K562 (cell line): ENCODE data around the gene ROBO1. TPM values are rescaled to one million over a fixed set of nuclear protein-coding genes. Genes with fewer than 3 reads are reported as not detected.

Experiments
- ATAC-seq: fragments of 200-7000 bp; cut with Tn5 transposase; 3 replicates; pipeline ENCODE4 v1.9.1; 2020; ENCODE audit warnings: moderate library complexity
- BruUV-seq: library from RNA; stranded (reverse); fragments of 400-500 nt; replicated peaks from 2 replicates; lab custom pipeline; 2021; lab: Mats Ljungman, UMichigan
- CTCF ChIA-PET: fragments of 300-600 bp; formaldehyde crosslinking; extraction: SDS; loops from one replicate; lab custom pipeline; 2021; ENCODE audit warnings: low intra/inter-chr PET ratio; lab: Yijun Ruan, JAX
- POLR2A ChIA-PET: fragments of 300-600, 350-650 bp; sonication (Branson Sonifier 250); formaldehyde crosslinking; extraction: SDS; loops from one replicate; lab custom pipeline; 2021; ENCODE audit warnings: antibody characterized with exemption, inconsistent platforms; lab: Yijun Ruan, JAX
- DNase-seq, 4 experiments: peaks; one replicate each; pipeline versions ENCODE4 v3.0.0 to v3.0.0-alpha.2; 2011 to 2018; ENCODE audit warnings: low spot score in 3 of 4, mixed read lengths in 3 of 4; ENCODE audit errors: extremely low read depth in 1 of 4
- FAIRE-seq: peaks from 2 replicates; lab custom pipeline; 2011; peaks lifted over from hg19 to GRCh38; lab: Jason Lieb, UNC
- H2AFZ ChIP-seq: 2 replicates; pipeline ENCODE4 v1.6.0; 2011; ENCODE audit warnings: low read depth, low read length, control low read depth, inconsistent platforms
- H3K27ac ChIP-seq: fragments of 200-600 bp; 3 replicates; pipeline ENCODE4 v1.8.0; 2011; ENCODE audit warnings: low read depth, mild to moderate bottlenecking, control low read depth, inconsistent platforms, low read length, moderate library complexity, mixed read lengths; ENCODE audit errors: extremely low read depth
- H3K27me3 ChIP-seq, 2 experiments: fragments of 300-600 bp in 1 of 2; 2 replicates in 1 of 2; 3 replicates in 1 of 2; pipeline versions ENCODE4 v1.6.0 to v1.8.0; 2011; ENCODE audit warnings: inconsistent platforms in 2 of 2, low read length in 2 of 2, mild to moderate bottlenecking in 1 of 2, mixed read lengths in 1 of 2, moderate library complexity in 1 of 2; ENCODE audit not compliant: control insufficient read depth in 2 of 2, insufficient read depth in 2 of 2
- H3K36me3 ChIP-seq: fragments of 300-600 bp; 3 replicates; pipeline ENCODE4 v1.8.0; 2011; ENCODE audit warnings: mild to moderate bottlenecking, low read length, inconsistent platforms; ENCODE audit not compliant: control insufficient read depth, insufficient read depth
- H3K4me1 ChIP-seq, 2 experiments: fragments of 200-600 bp in 1 of 2; replicated peaks in 1 of 2; 2 replicates in 1 of 2; 3 replicates in 1 of 2; pipeline versions ENCODE4 v1.5.1 to v1.8.0; 2011; ENCODE audit warnings: inconsistent platforms in 2 of 2, low read length in 2 of 2, mild to moderate bottlenecking in 1 of 2, mixed read lengths in 1 of 2, moderate library complexity in 1 of 2; ENCODE audit not compliant: control insufficient read depth in 2 of 2, insufficient read depth in 2 of 2
- H3K4me2 ChIP-seq: 2 replicates; pipeline ENCODE4 v1.6.1; 2011; ENCODE audit warnings: low read length, control low read depth, inconsistent platforms, mixed read lengths; ENCODE audit not compliant: insufficient read depth
- H3K4me3 ChIP-seq: fragments of 200-600 bp; sonication (generic), shearing (Covaris generic); 2 replicates; pipeline ENCODE4 v1.5.1; 2016; ENCODE audit warnings: control low read depth, inconsistent platforms
- H3K79me2 ChIP-seq: fragments of 200-600 bp; 3 replicates; pipeline ENCODE4 v1.8.0; 2011; ENCODE audit warnings: low read length, inconsistent platforms; ENCODE audit not compliant: control insufficient read depth, insufficient read depth
- H3K9ac ChIP-seq, 2 experiments: 2 replicates each; pipeline versions ENCODE4 v1.6.0 to v1.6.1; 2011; ENCODE audit warnings: low read depth in 2 of 2, low read length in 2 of 2, control low read depth in 1 of 2, inconsistent platforms in 1 of 2, mild to moderate bottlenecking in 1 of 2, mixed read lengths in 1 of 2; ENCODE audit not compliant: insufficient read depth in 1 of 2
- H3K9me1 ChIP-seq: one replicate; pipeline ENCODE4 v1.6.0; 2011; ENCODE audit warnings: inconsistent platforms, mild to moderate bottlenecking, low read length, moderate library complexity; ENCODE audit not compliant: control insufficient read depth, insufficient read depth
- H3K9me3 ChIP-seq: replicated peaks from 2 replicates; pipeline ENCODE4 v1.5.1; 2011; ENCODE audit warnings: low read depth, low read length, inconsistent platforms; ENCODE audit not compliant: control insufficient read depth, insufficient read depth
- H4K20me1 ChIP-seq: replicated peaks from 2 replicates; pipeline ENCODE4 v1.6.1; 2011; ENCODE audit warnings: low read length, inconsistent platforms, mixed read lengths; ENCODE audit not compliant: control insufficient read depth, insufficient read depth
- ARID2 ChIP-seq: fragments of 450-650 bp; IDR thresholded peaks from 2 replicates; pipeline ENCODE4 v1.6.1; 2017; ENCODE audit warnings: antibody characterized with exemption, mild to moderate bottlenecking
- CBX1 ChIP-seq: sonication (generic); IDR thresholded peaks from 2 replicates; pipeline ENCODE4 v1.6.1; 2016; ENCODE audit warnings: antibody characterized with exemption, low read depth, mild to moderate bottlenecking
- HSF4 ChIP-seq: fragments of 250-450 bp; sonication (Bioruptor Pico); IDR thresholded peaks from 2 replicates; pipeline ENCODE4 v2.1.2; 2022; ENCODE audit warnings: mild to moderate bottlenecking, moderate library complexity, borderline replicate concordance
- KDM4B ChIP-seq, 2 experiments: fragments of 450-650 bp in 1 of 2; sonication (generic) in 1 of 2; IDR thresholded peaks; 2 replicates each; pipeline ENCODE4 v1.6.1; 2016 to 2017; ENCODE audit warnings: borderline replicate concordance in 2 of 2, antibody characterized with exemption in 1 of 2, low read depth in 1 of 2, mild to moderate bottlenecking in 1 of 2
- KLF16 ChIP-seq: IDR thresholded peaks from 2 replicates; pipeline ENCODE4 v1.6.1; 2016; ENCODE audit warnings: antibody characterized with exemption
- RNF2 ChIP-seq: sonication (generic); IDR thresholded peaks from 2 replicates; pipeline ENCODE4 v1.6.1; 2016
- TBP ChIP-seq: optimal IDR thresholded peaks from 2 replicates; pipeline ENCODE3; 2011; ENCODE audit warnings: low read depth, low read length, improper control_type of control experiment
- ZFX ChIP-seq: sonication (generic); formaldehyde crosslinking; IDR thresholded peaks from 2 replicates; pipeline ENCODE4 v1.8.0; 2022; ENCODE audit warnings: mild to moderate bottlenecking, missing genetic modification reagents, moderate library complexity
- ZNF354B ChIP-seq: fragments of 250-450 bp; sonication (Bioruptor Pico); IDR thresholded peaks from 2 replicates; pipeline ENCODE4 v1.4.0; 2020
- ZNF436 ChIP-seq: fragments of 250-450, 450-650 bp; sonication (Bioruptor Pico); formaldehyde crosslinking; IDR thresholded peaks from 2 replicates; pipeline ENCODE4 v1.7.0; 2020; ENCODE audit warnings: mild to moderate bottlenecking
- ZNF699 ChIP-seq: fragments of 250-450 bp; sonication (Bioruptor Pico); IDR thresholded peaks from 2 replicates; pipeline ENCODE4 v1.8.0; 2021; ENCODE audit warnings: mild to moderate bottlenecking, moderate library complexity; ENCODE audit not compliant: insufficient replicate concordance
- WGBS: fragments of 100-300 bp; shearing (Covaris generic); methylation state at CpG from one replicate; pipeline ENCODE4 v1.1.6; 2016; ENCODE audit warnings: low coverage, mixed read lengths; ENCODE audit not compliant: insufficient coverage; ENCODE audit errors: missing lambda C conversion rate; 5-methylcytosine and 5-hydroxymethylcytosine counted together
- in situ Hi-C: fragments of 300-500 bp; cut with MboI; formaldehyde crosslinking; loops from 4 replicates; pipeline ENCODE4 v1.15.0; 2018; ENCODE audit warnings: inconsistent platforms, mixed read lengths
- intact Hi-C: fragments of 100-400 bp; cut with micrococcal nuclease; formaldehyde crosslinking; loops from 2 replicates; pipeline ENCODE4 v1.14.2; 2022
- polyA plus RNA-seq, 8 experiments: library from polyadenylated mRNA; depleted of rRNA in 4 of 8; stranded (reverse) in 5 of 8; unstranded in 3 of 8; fragments of >200 nt; fragmentation: Nextera tagmentation in 2 of 8; fragmentation: Illumina TruSeq in 1 of 8; extraction: Ambion mirVana in 2 of 8; extraction: Trizol in 1 of 8; gene quantifications; 2 replicates each; pipeline versions ENCODE4 v1.2.1 to v1.2.3, GENCODE V29; 2011 to 2014; ENCODE audit warnings: inconsistent platforms in 1 of 8, missing spikeins in 1 of 8
- total RNA-seq, 7 experiments: library from RNA; depleted of rRNA in 6 of 7; stranded (reverse); fragments of >200 nt in 6 of 7; fragmentation: Illumina TruSeq in 2 of 7; extraction: Trizol in 2 of 7; gene quantifications; 2 replicates each; pipeline versions ENCODE4 v1.2.1 to v1.2.3, GENCODE V29; 2011 to 2021; ENCODE audit warnings: low replicate concordance in 1 of 7
- TF ChIP-seq, protein P1 (sequence below): fragments of 450-650 bp; formaldehyde crosslinking; IDR thresholded peaks from 2 replicates; pipeline ENCODE4 v1.4.0; 2022; ENCODE audit warnings: missing genetic modification characterization

The ROBO1 gene
- total and polyA plus RNA-seq, 9 of the 15 experiments (the other 6 are each of a cell fraction or from before 2014, with no cell fraction given): 0.01 to 0.53 (median 0.17) TPM; not detected in 5

DNA sequence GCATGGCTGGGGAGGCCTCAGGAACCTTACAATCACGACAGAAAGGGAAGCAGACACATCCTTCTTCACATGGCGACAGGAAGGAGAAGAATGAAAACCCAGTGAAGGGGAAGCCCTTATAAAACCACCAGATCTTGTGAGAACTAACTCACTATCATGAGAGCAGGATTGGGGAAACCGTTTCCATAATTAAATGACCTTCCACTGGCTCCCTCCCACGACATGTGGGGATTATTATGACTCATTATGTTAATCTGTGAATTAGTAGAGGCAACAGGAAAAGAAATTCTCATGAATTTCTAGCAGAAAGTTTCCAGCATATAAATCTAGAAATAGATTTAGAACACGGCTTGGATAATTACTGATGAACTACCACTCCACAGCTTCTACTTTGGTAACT is 937.3 kb downstream of the ROBO1 start:
- no peaks in the 10 kb centered on the region for H4K20me1 ChIP-seq
- intact Hi-C loops (no loop called here), in situ Hi-C loops (no loop called here)
- H3K36me3 ChIP-seq: no peaks in the 10 kb centered on the region
- no peak overlapping the region for H2AFZ ChIP-seq
- no peak for DNase-seq
- H3K4me3 ChIP-seq: no peak overlapping the region
- H3K9me1 ChIP-seq: no peaks in the 10 kb centered on the region
- H3K27me3 ChIP-seq: no peaks in the 10 kb centered on the region
- no peaks in the 10 kb centered on the region for H3K79me2 ChIP-seq
- WGBS: 0% methylated on average over 5 of the region's 5 CpGs
- no peak for ATAC-seq
- H3K27ac ChIP-seq: no peak overlapping the region
- H3K9me3 ChIP-seq: no peaks in the 10 kb centered on the region
- CTCF ChIA-PET: no interaction called here
- TF ChIP-seq ZNF436 (CRISPR knock-in tag): no peak
- no peak for TF ChIP-seq ZFX (CRISPR knock-in tag)
- TF ChIP-seq TBP: no peak
- TF ChIP-seq KLF16: no peak
- TF ChIP-seq ARID2: no peak
- no peak for TF ChIP-seq ZNF699 (CRISPR knock-in tag)
- TF ChIP-seq, protein P1, sequence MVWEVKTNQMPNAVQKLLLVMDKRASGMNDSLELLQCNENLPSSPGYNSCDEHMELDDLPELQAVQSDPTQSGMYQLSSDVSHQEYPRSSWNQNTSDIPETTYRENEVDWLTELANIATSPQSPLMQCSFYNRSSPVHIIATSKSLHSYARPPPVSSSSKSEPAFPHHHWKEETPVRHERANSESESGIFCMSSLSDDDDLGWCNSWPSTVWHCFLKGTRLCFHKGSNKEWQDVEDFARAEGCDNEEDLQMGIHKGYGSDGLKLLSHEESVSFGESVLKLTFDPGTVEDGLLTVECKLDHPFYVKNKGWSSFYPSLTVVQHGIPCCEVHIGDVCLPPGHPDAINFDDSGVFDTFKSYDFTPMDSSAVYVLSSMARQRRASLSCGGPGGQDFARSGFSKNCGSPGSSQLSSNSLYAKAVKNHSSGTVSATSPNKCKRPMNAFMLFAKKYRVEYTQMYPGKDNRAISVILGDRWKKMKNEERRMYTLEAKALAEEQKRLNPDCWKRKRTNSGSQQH: no peak
- TF ChIP-seq RNF2: no peak
- TF ChIP-seq ZNF354B (CRISPR knock-in tag): no peak
- TF ChIP-seq KDM4B (IDR thresholded peaks at IDR 0.05; ENCODE audit: borderline replicate concordance in 2 of 2, low read depth in 1 of 2): no peak
- TF ChIP-seq HSF4 (CRISPR knock-in tag): no peak
- no peak for TF ChIP-seq CBX1
- no peak for FAIRE-seq
- no peak overlapping the region for H3K4me2 ChIP-seq
- no peaks in the 10 kb centered on the region for H3K4me1 ChIP-seq
- H3K9ac ChIP-seq: no peak overlapping the region
- no TSS peak for BruUV-seq
- POLR2A ChIA-PET: no interaction called here
